Measurements from ENCODE around the gene PTPRD.

Gene PTPRD

GRCh38 chr9:10259668-10260067 is 353.1 kb downstream of the PTPRD start:
- no peak overlapping the region for H3K27ac Mint-ChIP-seq
- H3K9me3 Mint-ChIP-seq = peaks cover 18% of the 10 kb centered on the region
- no peaks in the 10 kb centered on the region for H3K36me3 Mint-ChIP-seq
- H3K4me1 Mint-ChIP-seq = no peaks in the 10 kb centered on the region
- no peak for ATAC-seq
- DNase-seq (ENCODE audit: low spot score in 2 of 2) = no peak
- no peak overlapping the region for H3K4me3 Mint-ChIP-seq

DNA sequence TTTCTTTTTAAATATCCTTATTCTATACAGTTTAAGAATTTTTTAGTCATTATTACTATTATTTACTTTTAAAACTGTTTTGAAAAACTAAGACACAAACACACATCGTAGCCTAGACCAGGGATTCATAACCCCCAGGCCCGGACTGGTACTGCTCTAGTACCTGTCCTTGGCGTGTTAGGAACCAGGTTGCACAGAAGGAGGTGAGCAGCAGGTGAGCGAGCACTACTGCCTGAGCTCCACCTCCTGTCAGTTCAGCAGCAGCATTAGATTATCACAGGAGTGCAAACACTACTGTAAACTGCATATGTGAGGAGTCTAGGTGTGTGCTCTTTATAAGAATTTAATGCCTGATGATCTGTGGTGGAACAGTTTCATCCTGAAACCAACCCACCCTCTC is 357.0 kb downstream of the PTPRD start:
- Mint-ChIP-seq H3K4me1 (no peaks in the 10 kb centered on the region), H3K9me3 (peaks cover 13% of the 10 kb centered on the region), H3K4me3 (no peak overlapping the region), H3K27ac (no peak overlapping the region), H3K36me3 (no peaks in the 10 kb centered on the region)
- ATAC-seq = no peak
- DNase-seq (ENCODE audit: low spot score in 2 of 2) = no peak

DNA sequence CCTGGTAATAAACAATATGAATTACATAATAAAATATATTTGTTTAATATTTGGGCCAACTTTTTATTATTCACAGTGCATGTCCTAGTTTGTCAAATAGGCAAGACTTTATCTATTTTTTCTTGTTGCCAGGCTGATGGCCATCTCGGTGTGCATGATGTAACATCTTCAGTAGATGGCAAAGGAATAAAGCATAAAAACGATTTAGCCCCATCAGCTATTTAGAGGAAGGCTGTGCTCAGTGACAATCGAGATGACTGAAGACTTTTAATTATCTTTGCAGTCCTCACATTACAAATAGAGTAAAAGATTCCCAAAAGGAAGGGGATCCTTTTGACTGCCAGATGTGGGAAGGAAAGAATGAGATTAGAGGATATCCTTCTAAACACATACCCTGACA is 358.5 kb downstream of the PTPRD start:
- H3K4me1 Mint-ChIP-seq = no peaks in the 10 kb centered on the region
- ATAC-seq (no peak), DNase-seq (ENCODE audit: low spot score in 2 of 2) (no peak)
- H3K27ac Mint-ChIP-seq = no peak overlapping the region
- no peaks in the 10 kb centered on the region for H3K36me3 Mint-ChIP-seq
- H3K9me3 Mint-ChIP-seq = peaks cover 13% of the 10 kb centered on the region
- H3K4me3 Mint-ChIP-seq = no peak overlapping the region

GRCh38 chr9:10253341-10253740 is 359.5 kb downstream of the PTPRD start:
- Mint-ChIP-seq H3K4me1 (no peaks in the 10 kb centered on the region), H3K36me3 (no peaks in the 10 kb centered on the region), H3K9me3 (peaks cover 13% of the 10 kb centered on the region), H3K27ac (no peak overlapping the region), H3K4me3 (no peak overlapping the region)
- no peak for DNase-seq (ENCODE audit: low spot score in 2 of 2)
- no peak for ATAC-seq

DNA sequence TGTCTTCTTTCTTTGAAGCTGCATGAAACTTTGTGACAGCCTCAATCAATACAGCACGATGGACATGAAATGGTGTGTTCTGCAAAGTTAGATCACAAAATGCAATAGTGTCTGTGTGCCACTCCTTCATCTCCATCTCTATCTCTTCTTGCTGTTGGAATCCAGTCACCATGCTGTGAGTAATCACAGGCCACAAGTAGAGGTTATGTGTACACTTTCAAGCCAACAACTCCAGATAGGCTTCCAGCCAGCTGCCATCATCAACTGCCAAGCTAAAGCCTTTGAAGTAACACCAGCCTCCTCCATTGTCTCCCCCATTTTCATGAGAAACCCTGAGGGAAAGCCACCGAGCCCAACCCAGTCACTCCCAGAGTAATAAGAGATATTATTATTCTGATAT is 360.6 kb downstream of the PTPRD start:
- H3K4me3 Mint-ChIP-seq = no peak overlapping the region
- H3K27ac Mint-ChIP-seq = no peak overlapping the region

DNA sequence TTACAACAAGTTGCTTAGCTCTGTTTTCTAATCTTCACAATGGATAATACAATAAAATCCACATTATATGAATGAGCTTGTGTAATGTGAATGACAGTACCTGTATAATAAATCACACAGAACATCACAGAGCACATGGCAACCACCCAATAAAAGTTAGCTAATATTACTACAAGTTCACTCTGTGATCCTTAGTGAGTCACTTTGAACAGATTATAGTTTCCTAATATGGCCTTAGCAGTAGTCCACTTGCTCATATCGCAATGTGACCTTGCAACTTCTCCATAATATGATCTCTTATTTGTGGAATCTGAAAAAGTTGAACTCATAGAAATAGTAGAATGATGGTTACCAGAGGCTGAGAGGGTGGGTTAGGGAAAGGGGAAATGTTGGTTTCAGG is 361.3 kb downstream of the PTPRD start:
- no peak overlapping the region for H3K4me3 Mint-ChIP-seq
- ATAC-seq (no peak), DNase-seq (ENCODE audit: low spot score in 2 of 2) (no peak)
- peaks cover 7% of the 10 kb centered on the region for H3K9me3 Mint-ChIP-seq
- H3K4me1 Mint-ChIP-seq = no peaks in the 10 kb centered on the region
- H3K36me3 Mint-ChIP-seq = no peaks in the 10 kb centered on the region
- H3K27ac Mint-ChIP-seq = no peak overlapping the region

More for the DNA sequence above, 360.6 kb downstream of the PTPRD start:
- DNase-seq (ENCODE audit: low spot score in 2 of 2) (no peak), ATAC-seq (no peak)
- H3K36me3 Mint-ChIP-seq = no peaks in the 10 kb centered on the region
- H3K9me3 Mint-ChIP-seq = peaks cover 11% of the 10 kb centered on the region
- H3K4me1 Mint-ChIP-seq = no peaks in the 10 kb centered on the region

DNA sequence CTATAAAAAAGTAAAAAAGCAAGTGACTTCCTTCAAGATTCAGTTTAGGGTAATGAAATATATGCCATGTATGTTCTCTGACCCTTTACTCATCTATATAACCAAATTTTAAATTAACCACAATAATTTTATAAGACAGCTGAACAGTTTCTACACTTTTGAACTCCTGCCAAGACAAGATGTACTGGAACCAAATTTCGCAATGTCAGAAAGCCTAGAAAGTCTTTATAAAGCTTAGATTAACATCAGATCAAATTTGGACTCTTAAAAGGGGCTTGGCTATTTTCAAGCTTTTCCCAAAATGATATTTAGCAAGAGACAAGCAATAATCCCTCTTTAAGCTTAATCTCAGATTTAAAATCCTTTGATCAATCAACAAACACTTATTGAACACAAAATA is 362.6 kb downstream of the PTPRD start:
- ATAC-seq (no peak), DNase-seq (ENCODE audit: low spot score in 2 of 2) (no peak)
- Mint-ChIP-seq H3K27ac (no peak overlapping the region), H3K4me3 (no peak overlapping the region), H3K4me1 (no peaks in the 10 kb centered on the region), H3K36me3 (no peaks in the 10 kb centered on the region), H3K9me3 (peaks cover 6% of the 10 kb centered on the region)

DNA sequence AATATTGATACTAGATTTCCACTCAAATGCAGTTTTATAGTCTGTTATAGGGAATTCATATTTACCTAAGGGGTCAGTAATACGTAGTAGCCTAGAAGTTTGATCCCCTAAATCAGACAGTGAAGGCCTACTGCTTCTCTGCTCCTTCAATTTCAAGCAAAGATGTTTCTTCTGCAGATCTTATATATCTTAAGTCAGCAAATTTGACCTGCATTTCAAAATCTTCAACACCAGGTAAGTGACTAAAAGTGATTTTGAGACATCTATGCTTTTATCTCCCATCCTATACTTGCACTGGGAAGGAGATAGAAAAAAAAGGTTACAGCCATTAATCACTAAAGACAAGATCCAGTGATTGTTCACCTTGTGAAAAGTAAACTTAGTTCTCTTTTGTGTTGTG is 363.9 kb downstream of the PTPRD start:
- ATAC-seq (no peak), DNase-seq (ENCODE audit: low spot score in 2 of 2) (no peak)
- H3K9me3 Mint-ChIP-seq = peaks cover 6% of the 10 kb centered on the region
- no peaks in the 10 kb centered on the region for H3K4me1 Mint-ChIP-seq
- H3K36me3 Mint-ChIP-seq = no peaks in the 10 kb centered on the region
- H3K27ac Mint-ChIP-seq = no peak overlapping the region
- H3K4me3 Mint-ChIP-seq = no peak overlapping the region

DNA sequence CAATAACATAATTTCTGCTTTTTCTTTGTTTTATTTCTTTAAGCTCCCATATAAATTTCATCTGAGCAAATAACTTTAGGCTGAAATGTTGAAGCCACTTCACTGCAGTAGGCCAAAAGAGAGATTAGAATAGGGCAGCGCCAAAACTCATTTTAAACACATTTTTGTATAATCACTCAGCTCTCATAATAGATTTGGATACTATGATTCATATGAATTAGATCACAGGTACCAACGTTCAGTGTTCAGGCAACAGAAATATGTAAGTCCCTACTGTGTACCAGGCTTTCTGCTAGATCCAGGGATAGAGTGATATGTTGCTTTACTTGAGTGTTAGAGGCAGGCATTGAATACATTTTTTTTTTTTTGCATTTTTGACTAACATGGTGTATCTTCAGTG is 370.5 kb downstream of the PTPRD start:
- Mint-ChIP-seq H3K4me1 (no peaks in the 10 kb centered on the region), H3K36me3 (no peaks in the 10 kb centered on the region), H3K4me3 (no peak overlapping the region), H3K9me3 (peaks cover 16% of the 10 kb centered on the region), H3K27ac (no peak overlapping the region)
- ATAC-seq (no peak), DNase-seq (ENCODE audit: low spot score in 2 of 2) (no peak)

- no peak for ATAC-seq
- H3K4me1 Mint-ChIP-seq = no peaks in the 10 kb centered on the region
- no peak for DNase-seq (ENCODE audit: low spot score in 2 of 2)
- no peaks in the 10 kb centered on the region for H3K36me3 Mint-ChIP-seq
- H3K27ac Mint-ChIP-seq = no peak overlapping the region
- H3K4me3 Mint-ChIP-seq = no peak overlapping the region
- peaks cover 11% of the 10 kb centered on the region for H3K9me3 Mint-ChIP-seq
Measured at GRCh38 chr9:10238087-10238486, 374.7 kb downstream of the PTPRD start.

- DNase-seq (ENCODE audit: low spot score in 2 of 2) (no peak), ATAC-seq (no peak)
- no peaks in the 10 kb centered on the region for H3K36me3 Mint-ChIP-seq
- H3K27ac Mint-ChIP-seq = no peak overlapping the region
- no peak overlapping the region for H3K4me3 Mint-ChIP-seq
- H3K9me3 Mint-ChIP-seq = peaks cover 11% of the 10 kb centered on the region
- H3K4me1 Mint-ChIP-seq = no peaks in the 10 kb centered on the region
Measured at GRCh38 chr9:10237584-10237983, 375.2 kb downstream of the PTPRD start.

DNA sequence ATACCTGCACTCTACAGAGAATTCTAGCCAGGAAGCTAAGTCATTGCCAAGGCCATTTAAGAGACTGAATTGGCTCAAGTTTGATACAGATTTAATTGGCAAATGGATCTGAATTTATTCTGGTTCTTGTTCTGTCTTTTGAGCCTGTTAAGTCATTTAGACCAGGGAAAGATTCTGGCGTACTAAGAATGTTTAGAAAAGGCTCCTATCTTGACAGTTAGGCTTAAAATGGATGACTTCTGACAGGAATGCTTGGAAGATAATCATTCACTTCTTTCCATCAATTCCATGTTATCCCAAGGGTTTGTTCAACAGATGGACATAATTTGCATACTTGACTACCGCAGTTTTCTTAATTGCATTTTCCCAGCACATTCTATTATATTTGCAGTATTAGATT is 376.6 kb downstream of the PTPRD start:
- Mint-ChIP-seq H3K4me3 (no peak overlapping the region), H3K36me3 (no peaks in the 10 kb centered on the region), H3K4me1 (no peaks in the 10 kb centered on the region), H3K9me3 (peaks cover 12% of the 10 kb centered on the region), H3K27ac (no peak overlapping the region)
- DNase-seq (ENCODE audit: low spot score in 2 of 2) = no peak
- ATAC-seq = no peak

DNA sequence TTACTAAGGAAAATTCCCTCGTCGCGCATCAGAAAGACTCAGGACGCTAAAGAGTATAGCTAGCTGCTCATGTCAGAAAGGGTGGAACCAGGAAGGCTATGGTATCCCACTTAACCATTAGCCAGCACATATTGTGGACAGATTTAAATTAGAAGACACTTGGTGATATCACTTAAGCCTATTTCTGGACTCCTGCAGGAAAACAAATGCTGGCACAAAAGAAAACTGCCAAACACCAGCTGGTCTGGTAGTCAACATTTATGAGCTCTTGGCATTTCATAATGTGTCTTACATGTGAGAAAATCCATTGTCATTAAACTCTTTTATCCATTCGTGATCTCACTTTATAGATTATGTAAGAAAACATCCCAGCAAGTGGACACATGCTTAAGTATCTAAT is 377.4 kb downstream of the PTPRD start:
- Mint-ChIP-seq H3K9me3 (peaks cover 16% of the 10 kb centered on the region), H3K36me3 (no peaks in the 10 kb centered on the region), H3K27ac (no peak overlapping the region), H3K4me3 (no peak overlapping the region), H3K4me1 (no peaks in the 10 kb centered on the region)
- DNase-seq (ENCODE audit: low spot score in 2 of 2) (no peak), ATAC-seq (no peak)

DNA sequence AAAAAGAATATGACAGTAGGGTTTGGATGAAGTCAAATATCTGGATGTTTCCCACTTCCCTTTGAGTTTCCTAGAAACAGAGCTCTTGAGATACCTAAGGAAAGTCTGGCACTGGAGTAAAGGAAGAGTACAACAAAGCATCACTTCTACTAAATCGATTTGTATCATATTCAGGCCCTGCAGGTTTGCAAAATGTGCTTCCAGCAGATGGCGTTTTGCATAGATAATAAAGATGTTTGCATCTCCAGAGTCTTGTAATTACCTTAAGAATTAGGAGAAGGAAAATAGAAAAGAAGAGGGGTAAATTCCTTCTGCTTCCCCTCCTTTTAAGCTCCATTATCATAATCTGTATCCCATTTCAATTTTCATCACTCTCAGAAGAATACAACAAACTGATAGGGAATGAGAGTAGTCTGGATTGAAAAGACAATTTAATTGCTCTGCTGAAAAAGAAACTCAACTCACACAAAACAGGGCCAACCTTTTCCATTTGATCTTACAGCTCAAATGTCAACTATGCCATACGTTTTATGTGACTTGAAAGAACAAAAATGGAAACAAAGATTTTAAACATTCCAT is 380.4 kb downstream of the PTPRD start:
- Mint-ChIP-seq H3K9me3 (peaks cover 14% of the 10 kb centered on the region), H3K36me3 (no peaks in the 10 kb centered on the region), H3K4me1 (no peaks in the 10 kb centered on the region), H3K27ac (no peak overlapping the region), H3K4me3 (no peak overlapping the region)
- ATAC-seq = no peak
- no peak for DNase-seq (ENCODE audit: low spot score in 2 of 2)

GRCh38 chr9:10230512-10230911 is 382.3 kb downstream of the PTPRD start:
- H3K36me3 Mint-ChIP-seq = no peaks in the 10 kb centered on the region
- H3K27ac Mint-ChIP-seq = no peak overlapping the region
- no peaks in the 10 kb centered on the region for H3K4me1 Mint-ChIP-seq
- H3K4me3 Mint-ChIP-seq = no peak overlapping the region
- H3K9me3 Mint-ChIP-seq = peaks cover 11% of the 10 kb centered on the region
- ATAC-seq = no peak
- DNase-seq (ENCODE audit: low spot score in 2 of 2) = no peak

- H3K9me3 Mint-ChIP-seq = peaks cover 16% of the 10 kb centered on the region
- ATAC-seq (no peak), DNase-seq (ENCODE audit: low spot score in 2 of 2) (no peak)
- H3K27ac Mint-ChIP-seq = no peak overlapping the region
- no peaks in the 10 kb centered on the region for H3K36me3 Mint-ChIP-seq
- no peaks in the 10 kb centered on the region for H3K4me1 Mint-ChIP-seq
- H3K4me3 Mint-ChIP-seq = no peak overlapping the region
Measured at GRCh38 chr9:10228082-10228481, 384.7 kb downstream of the PTPRD start.

DNA sequence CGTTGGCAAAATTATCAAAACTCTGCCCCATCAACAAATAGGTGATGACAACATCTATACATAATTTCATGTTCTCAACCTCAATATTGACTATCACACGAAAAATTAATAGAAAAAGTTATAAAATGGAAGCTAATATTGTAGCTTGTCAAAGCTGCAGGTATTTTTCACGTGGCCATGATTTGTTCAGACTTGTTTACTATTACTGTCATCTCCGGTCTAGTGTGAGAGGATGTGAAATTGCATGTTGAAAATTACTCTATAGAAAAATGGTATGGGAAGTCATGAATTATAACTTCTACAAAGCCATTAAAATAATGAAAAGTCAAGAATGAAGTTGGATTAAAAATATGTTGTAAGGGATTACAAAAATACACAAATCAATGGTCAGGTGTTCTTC is 385.8 kb downstream of the PTPRD start:
- Mint-ChIP-seq H3K4me3 (no peak overlapping the region), H3K4me1 (no peaks in the 10 kb centered on the region), H3K27ac (no peak overlapping the region), H3K36me3 (no peaks in the 10 kb centered on the region), H3K9me3 (peaks cover 17% of the 10 kb centered on the region)
- ATAC-seq (no peak), DNase-seq (ENCODE audit: low spot score in 2 of 2) (no peak)

Measured in stimulated activated effector memory CD8-positive, alpha-beta T cell treated with anti-CD3 and anti-CD28 coated beads, Interleukin-12 subunit alpha, Interleukin-12 subunit beta, amount 100 ng/mL, for 72 hours (primary cell).